ENCODE results near the gene NEURL3. TPM values are rescaled to one million over a fixed set of nuclear protein-coding genes. Genes with fewer than 3 reads are reported as not detected.

The NEURL3 gene
- total and polyA plus RNA-seq, 2 of the 8 experiments (the other 6 are each of a cell fraction or from before 2014, with no cell fraction given) = not detected

DNA sequence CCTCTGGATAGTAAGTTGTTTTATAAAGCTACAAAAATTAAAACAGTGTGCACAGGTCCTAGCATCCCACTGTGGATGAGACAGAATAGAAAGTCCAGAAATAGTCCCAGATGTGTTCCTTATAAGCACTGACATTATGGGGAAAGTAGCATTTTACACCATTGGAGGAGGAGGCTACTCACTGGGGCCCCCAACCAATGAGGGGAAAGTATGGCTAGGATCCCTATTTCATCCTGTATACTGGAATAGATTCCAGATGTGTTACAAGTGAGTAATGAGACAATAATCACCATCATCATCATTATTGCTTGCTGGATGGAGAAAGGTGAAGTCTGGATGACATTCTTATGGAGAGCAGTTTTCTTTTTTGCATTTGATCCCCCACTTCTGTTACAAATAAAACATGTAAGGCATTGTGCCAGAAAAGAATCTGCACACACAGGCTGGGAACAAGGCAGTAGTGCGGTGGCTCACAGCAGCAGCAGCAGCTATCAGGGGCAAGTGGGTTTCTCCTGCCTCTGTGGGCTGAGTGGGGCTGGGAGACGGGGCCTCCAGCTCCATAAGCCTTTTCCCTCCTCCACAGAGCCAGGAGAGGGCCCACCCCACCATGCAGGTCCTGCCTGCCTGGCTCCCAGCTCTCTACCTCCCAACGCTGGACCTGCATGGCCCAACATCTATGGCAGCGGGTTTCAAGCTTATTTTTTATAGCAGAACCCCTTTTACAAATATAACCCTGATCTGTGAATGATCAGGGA is 36.4 kb upstream of the NEURL3 start:
- Histone ChIP-seq H3K56ac (replicated peaks; ENCODE audit: insufficient read length, low read depth, low read length) (no peak overlapping the region), H2BK5ac (ENCODE audit: low read depth, low read length) (no peak overlapping the region), H4K91ac (replicated peaks; ENCODE audit: insufficient read length, low read length) (no peak overlapping the region), H3K18ac (ENCODE audit: extremely low read depth, low read length) (no peak overlapping the region), H4K8ac (ENCODE audit: extremely low read depth, insufficient read depth, low read length) (no peak overlapping the region), H3K27ac (ENCODE audit: low read depth, low read length) (no peak overlapping the region), H4K5ac (ENCODE audit: insufficient read length, low read depth, low read length) (no peak overlapping the region), H3K79me2 (ENCODE audit: control insufficient read depth in 1 of 2, insufficient read depth in 2 of 2, low read length in 2 of 2) (no peaks in the 10 kb centered on the region), H3K23me2 (ENCODE audit: low read depth, low read length) (peaks cover 14% of the 10 kb centered on the region; the same call in 1 of the 2 replicates), H3K9me3 (ENCODE audit: insufficient read depth in 2 of 2, low read depth in 1 of 2, low read length in 1 of 2) (peaks cover 0 to 5% of the 10 kb centered on the region in 2 experiments; a peak in 1 of 4 replicates), H2BK15ac (ENCODE audit: low read length) (no peak overlapping the region), H3K4ac (replicated peaks; ENCODE audit: insufficient read length, low read depth, low read length) (no peak overlapping the region), H3K14ac (ENCODE audit: insufficient read length) (no peak overlapping the region), H3K79me1 (ENCODE audit: low read depth, low read length) (no peaks in the 10 kb centered on the region; the same call in none of the 2 replicates), H3K9ac (replicated peaks in 1 of 4; ENCODE audit: extremely low read depth in 1 of 4, low read depth in 3 of 4, low read length in 3 of 4) (no peak overlapping the region), H2BK12ac (ENCODE audit: low read depth, low read length) (no peak overlapping the region), H3K27me3 (replicated peaks in 1 of 4; ENCODE audit: control insufficient read depth in 3 of 4, extremely low read depth in 1 of 4, insufficient read depth in 3 of 4, low read length in 3 of 4) (peaks cover 10 to 30% (median 25%) of the 10 kb centered on the region in 4 experiments; a peak in 6 of 7 replicates), H2AK5ac (ENCODE audit: low read depth, low read length) (no peak overlapping the region), H3K23ac (ENCODE audit: insufficient read length) (no peak overlapping the region), H2AFZ (ENCODE audit: low read length) (no peak overlapping the region), H3K36me3 (ENCODE audit: control insufficient read depth in 2 of 4, insufficient read depth in 4 of 4, low read length in 3 of 4) (no peaks in the 10 kb centered on the region), H2BK120ac (replicated peaks; ENCODE audit: low read depth, low read length) (no peak overlapping the region), H4K20me1 (replicated peaks in 1 of 2; ENCODE audit: control insufficient read depth in 1 of 2, insufficient read depth in 2 of 2, low read length in 2 of 2) (peaks cover 9 to 11% of the 10 kb centered on the region in 2 experiments), H3K4me3 (ENCODE audit: extremely low read depth in 1 of 4, insufficient read depth in 2 of 4, low read depth in 3 of 4, low read length in 4 of 4) (no peak overlapping the region), H3K4me1 (replicated peaks in 1 of 4; ENCODE audit: control insufficient read depth in 3 of 4, insufficient read depth in 4 of 4, low read length in 3 of 4) (peaks cover 3 to 25% (median 18%) of the 10 kb centered on the region in 4 experiments), H2BK20ac (ENCODE audit: low read length) (no peak overlapping the region), H3K4me2 (ENCODE audit: insufficient read depth in 1 of 2, low read depth in 2 of 2, low read length in 2 of 2) (no peak overlapping the region)
- TF ChIP-seq RAD21 (IDR thresholded peaks at IDR 0.05 in 1 of 2, conservative IDR thresholded peaks at IDR 0.05 in 1 of 2; ENCODE audit: low read depth in 2 of 2, low read length in 2 of 2) = no peak
- POLR2A ChIA-PET (ENCODE audit: partially characterized antibody) = interaction anchor here (0.6 kb wide), 1 partner anchor 300 kb away, joined by 3 read pairs; no protein-coding TSS in a partner anchor
- FAIRE-seq (no peak), DNase-seq (ENCODE audit: low read depth in 1 of 2, low spot score in 2 of 2) (no peak)
- WGBS, 2 experiments (ENCODE audit: extremely low coverage in 1 of 2, insufficient coverage in 1 of 2, insufficient read length in 1 of 2, insufficient replicate concordance in 2 of 2, low coverage in 1 of 2, low lambda C conversion rate in 2 of 2, missing lambda C conversion rate in 1 of 2) = 87% methylated on average over 4 of the region's 4 CpGs; no CpG with 5 or more reads in 1 of the 2 experiments
- CTCF ChIA-PET (ENCODE audit: partially characterized antibody) = interaction anchor here (0.5 to 18.5 kb wide), 7 partner anchors 11 to 297 kb away, joined by 3 to 361 read pairs (median 6); no protein-coding TSS in a partner anchor

All from H1 (cell line).